ENCODE data around the gene TMPRSS2. TPM values are rescaled to one million over a fixed set of nuclear protein-coding genes. Genes with fewer than 3 reads are reported as not detected.

The TMPRSS2 gene
- total and polyA plus RNA-seq, 2 of the 13 experiments (the other 11 are each of a cell fraction or from before 2014, with no cell fraction given): 1.7 to 1.8 TPM

DNA sequence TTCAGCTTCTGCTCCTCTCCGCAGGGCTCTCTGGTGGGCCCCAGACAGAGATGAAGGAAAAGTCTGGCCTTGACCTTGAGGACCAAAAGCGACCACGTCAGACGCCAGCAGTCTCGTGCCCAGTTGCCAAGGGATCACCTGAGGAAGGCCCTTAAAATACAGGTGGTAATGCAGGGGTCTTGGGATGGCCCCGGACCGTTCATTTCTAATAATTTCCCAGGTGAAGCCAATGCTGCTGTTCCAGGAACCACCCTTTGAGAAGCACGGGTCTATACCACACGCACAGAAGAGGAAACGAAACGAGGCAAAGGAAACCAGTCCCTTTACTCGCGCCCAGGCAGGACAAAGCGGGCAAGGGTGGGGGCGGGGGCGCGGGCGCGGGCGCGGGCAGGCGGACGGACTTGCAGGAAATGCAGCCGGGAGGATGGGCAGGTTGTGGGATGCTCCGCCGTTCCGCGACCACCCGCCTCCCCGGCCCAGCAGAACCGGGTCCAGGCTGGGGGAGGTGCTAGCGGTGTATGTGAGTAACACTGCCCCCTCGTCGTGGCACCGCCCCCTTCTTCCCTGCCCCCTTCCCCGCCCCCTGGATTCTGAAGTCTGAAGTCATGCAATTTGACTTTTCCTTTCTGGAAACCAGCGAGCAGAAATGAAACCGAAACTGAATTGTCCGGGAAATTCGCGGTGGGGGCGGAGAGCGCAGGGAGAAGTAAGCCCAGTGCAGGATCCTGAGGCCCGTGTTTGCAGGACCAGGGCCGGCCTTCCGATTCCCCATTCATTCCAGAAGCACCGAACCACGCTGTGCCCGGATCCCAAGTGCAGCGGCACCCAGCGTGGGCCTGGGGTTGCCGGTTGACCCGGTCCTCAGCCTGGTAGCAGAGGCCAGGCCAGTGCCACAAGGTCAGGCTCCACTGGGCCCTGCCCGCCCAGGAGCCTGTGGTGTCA lies 87.8 kb downstream of the TMPRSS2 start (continued):
- TF ChIP-seq, protein P1, sequence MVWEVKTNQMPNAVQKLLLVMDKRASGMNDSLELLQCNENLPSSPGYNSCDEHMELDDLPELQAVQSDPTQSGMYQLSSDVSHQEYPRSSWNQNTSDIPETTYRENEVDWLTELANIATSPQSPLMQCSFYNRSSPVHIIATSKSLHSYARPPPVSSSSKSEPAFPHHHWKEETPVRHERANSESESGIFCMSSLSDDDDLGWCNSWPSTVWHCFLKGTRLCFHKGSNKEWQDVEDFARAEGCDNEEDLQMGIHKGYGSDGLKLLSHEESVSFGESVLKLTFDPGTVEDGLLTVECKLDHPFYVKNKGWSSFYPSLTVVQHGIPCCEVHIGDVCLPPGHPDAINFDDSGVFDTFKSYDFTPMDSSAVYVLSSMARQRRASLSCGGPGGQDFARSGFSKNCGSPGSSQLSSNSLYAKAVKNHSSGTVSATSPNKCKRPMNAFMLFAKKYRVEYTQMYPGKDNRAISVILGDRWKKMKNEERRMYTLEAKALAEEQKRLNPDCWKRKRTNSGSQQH (CRISPR knock-in tag; IDR thresholded peaks at IDR 0.05; ENCODE audit: low read depth): 0 out of 2 replicates have a peak, but pooled peaks have one; percentile 63
- peak; percentile 25; the same call in 1 of the 2 replicates for TF ChIP-seq KDM2A (CRISPR knock-in tag; IDR thresholded peaks at IDR 0.05; ENCODE audit: borderline replicate concordance, low read depth)
- TF ChIP-seq ZFY (CRISPR knock-in tag; IDR thresholded peaks at IDR 0.05): peak; percentile 84
- TF ChIP-seq, protein P2, sequence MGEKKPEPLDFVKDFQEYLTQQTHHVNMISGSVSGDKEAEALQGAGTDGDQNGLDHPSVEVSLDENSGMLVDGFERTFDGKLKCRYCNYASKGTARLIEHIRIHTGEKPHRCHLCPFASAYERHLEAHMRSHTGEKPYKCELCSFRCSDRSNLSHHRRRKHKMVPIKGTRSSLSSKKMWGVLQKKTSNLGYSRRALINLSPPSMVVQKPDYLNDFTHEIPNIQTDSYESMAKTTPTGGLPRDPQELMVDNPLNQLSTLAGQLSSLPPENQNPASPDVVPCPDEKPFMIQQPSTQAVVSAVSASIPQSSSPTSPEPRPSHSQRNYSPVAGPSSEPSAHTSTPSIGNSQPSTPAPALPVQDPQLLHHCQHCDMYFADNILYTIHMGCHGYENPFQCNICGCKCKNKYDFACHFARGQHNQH (CRISPR knock-in tag; IDR thresholded peaks at IDR 0.05): no peak
- TF ChIP-seq, protein P3, sequence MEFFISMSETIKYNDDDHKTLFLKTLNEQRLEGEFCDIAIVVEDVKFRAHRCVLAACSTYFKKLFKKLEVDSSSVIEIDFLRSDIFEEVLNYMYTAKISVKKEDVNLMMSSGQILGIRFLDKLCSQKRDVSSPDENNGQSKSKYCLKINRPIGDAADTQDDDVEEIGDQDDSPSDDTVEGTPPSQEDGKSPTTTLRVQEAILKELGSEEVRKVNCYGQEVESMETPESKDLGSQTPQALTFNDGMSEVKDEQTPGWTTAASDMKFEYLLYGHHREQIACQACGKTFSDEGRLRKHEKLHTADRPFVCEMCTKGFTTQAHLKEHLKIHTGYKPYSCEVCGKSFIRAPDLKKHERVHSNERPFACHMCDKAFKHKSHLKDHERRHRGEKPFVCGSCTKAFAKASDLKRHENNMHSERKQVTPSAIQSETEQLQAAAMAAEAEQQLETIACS (CRISPR knock-in tag; IDR thresholded peaks at IDR 0.05): peak; percentile 23; the same call in 1 of the 2 replicates
- TF ChIP-seq ZFX (CRISPR knock-in tag; IDR thresholded peaks at IDR 0.05; ENCODE audit: low read depth): peak; percentile 81
- TF ChIP-seq HNF4A (CRISPR knock-in tag; IDR thresholded peaks at IDR 0.05): 0 out of 2 replicates have a peak, but pooled peaks have one; percentile 6
- TF ChIP-seq MYC (CRISPR knock-in tag; IDR thresholded peaks at IDR 0.05; ENCODE audit: borderline replicate concordance): 0 out of 2 replicates have a peak, but pooled peaks have one; percentile 6
- peak; percentile 71 for TF ChIP-seq ASH2L (IDR thresholded peaks at IDR 0.05; ENCODE audit: insufficient read length, low read depth, low read length)
- TF ChIP-seq ZNF572 (CRISPR knock-in tag; IDR thresholded peaks at IDR 0.05): peak; percentile 14; the same call in 1 of the 2 replicates
- TF ChIP-seq SPEN (CRISPR knock-in tag; IDR thresholded peaks at IDR 0.05; ENCODE audit: low read depth): peak; percentile 57
- TF ChIP-seq PHF8 (CRISPR knock-in tag; IDR thresholded peaks at IDR 0.05): peak; percentile 82
- TF ChIP-seq THAP11 (CRISPR knock-in tag; IDR thresholded peaks at IDR 0.05): 0 out of 2 replicates have a peak, but pooled peaks have one; percentile 13
- TF ChIP-seq, protein P4, sequence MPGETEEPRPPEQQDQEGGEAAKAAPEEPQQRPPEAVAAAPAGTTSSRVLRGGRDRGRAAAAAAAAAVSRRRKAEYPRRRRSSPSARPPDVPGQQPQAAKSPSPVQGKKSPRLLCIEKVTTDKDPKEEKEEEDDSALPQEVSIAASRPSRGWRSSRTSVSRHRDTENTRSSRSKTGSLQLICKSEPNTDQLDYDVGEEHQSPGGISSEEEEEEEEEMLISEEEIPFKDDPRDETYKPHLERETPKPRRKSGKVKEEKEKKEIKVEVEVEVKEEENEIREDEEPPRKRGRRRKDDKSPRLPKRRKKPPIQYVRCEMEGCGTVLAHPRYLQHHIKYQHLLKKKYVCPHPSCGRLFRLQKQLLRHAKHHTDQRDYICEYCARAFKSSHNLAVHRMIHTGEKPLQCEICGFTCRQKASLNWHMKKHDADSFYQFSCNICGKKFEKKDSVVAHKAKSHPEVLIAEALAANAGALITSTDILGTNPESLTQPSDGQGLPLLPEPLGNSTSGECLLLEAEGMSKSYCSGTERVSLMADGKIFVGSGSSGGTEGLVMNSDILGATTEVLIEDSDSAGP (CRISPR knock-in tag; IDR thresholded peaks at IDR 0.05; ENCODE audit: borderline replicate concordance): peak; percentile 52; the same call in 1 of the 2 replicates
- TF ChIP-seq KMT2B (CRISPR knock-in tag; IDR thresholded peaks at IDR 0.05): peak; percentile 61; the same call in 1 of the 2 replicates
- no peak for TF ChIP-seq ZFP90 (CRISPR knock-in tag; IDR thresholded peaks at IDR 0.05; ENCODE audit: borderline replicate concordance)
- TF ChIP-seq MAZ (IDR thresholded peaks at IDR 0.05; ENCODE audit: borderline replicate concordance, low read depth, low read length): no peak
- 0 out of 2 replicates have a peak, but pooled peaks have one; percentile 27 for TF ChIP-seq MAZ (CRISPR knock-in tag; IDR thresholded peaks at IDR 0.05; ENCODE audit: low read depth)
- TF ChIP-seq CCDC6 (CRISPR knock-in tag; IDR thresholded peaks at IDR 0.05): 0 out of 2 replicates have a peak, but pooled peaks have one; percentile 32
- 0 out of 2 replicates have a peak, but pooled peaks have one; percentile 42 for TF ChIP-seq GPN1 (CRISPR knock-in tag; IDR thresholded peaks at IDR 0.05; ENCODE audit: borderline replicate concordance)
- TF ChIP-seq ZSCAN29 (CRISPR knock-in tag; conservative IDR thresholded peaks at IDR 0.05): peak; percentile 97
- 0 out of 2 replicates have a peak, but pooled peaks have one; percentile 54 for TF ChIP-seq ZNF225 (CRISPR knock-in tag; IDR thresholded peaks at IDR 0.05)
- TF ChIP-seq YEATS2 (CRISPR knock-in tag; IDR thresholded peaks at IDR 0.05; ENCODE audit: borderline replicate concordance): 0 out of 2 replicates have a peak, but pooled peaks have one; percentile 12

Measured in HepG2 (cell line).